Stomach (tissue), 4 donors: ENCODE results near the gene CRTAC1.

Experiments used
- EP300 ChIP-seq: sonication (generic); formaldehyde crosslinking; IDR thresholded peaks from one replicate; pipeline ENCODE4 v1.6.1; 2017; ENCODE audit warnings: antibody characterized with exemption
- POLR2A ChIP-seq, 4 donors: fragments of 450-650 bp; IDR thresholded peaks; one replicate each; pipeline ENCODE4 v1.6.1; 2016; ENCODE audit warnings: antibody characterized with exemption in 4 of 4, control low read depth in 2 of 4, mild to moderate bottlenecking in 1 of 4, moderate library complexity in 1 of 4
- POLR2AphosphoS5 ChIP-seq, 3 donors: sonication (generic); formaldehyde crosslinking; IDR thresholded peaks; one replicate each; pipeline ENCODE4 v1.6.1; 2016; ENCODE audit warnings: antibody characterized with exemption in 3 of 3
- TF ChIP-seq, protein P1 (sequence below), 7 experiments: fragments of 450-650 bp in 4 of 7; fragments of 200-600 bp in 3 of 7; sonication (generic) in 3 of 7; IDR thresholded peaks; one replicate each; pipeline ENCODE4 v1.5.1; 2016 to 2019; ENCODE audit warnings: antibody characterized with exemption in 7 of 7, control low read depth in 2 of 7, mild to moderate bottlenecking in 1 of 7

DNA sequence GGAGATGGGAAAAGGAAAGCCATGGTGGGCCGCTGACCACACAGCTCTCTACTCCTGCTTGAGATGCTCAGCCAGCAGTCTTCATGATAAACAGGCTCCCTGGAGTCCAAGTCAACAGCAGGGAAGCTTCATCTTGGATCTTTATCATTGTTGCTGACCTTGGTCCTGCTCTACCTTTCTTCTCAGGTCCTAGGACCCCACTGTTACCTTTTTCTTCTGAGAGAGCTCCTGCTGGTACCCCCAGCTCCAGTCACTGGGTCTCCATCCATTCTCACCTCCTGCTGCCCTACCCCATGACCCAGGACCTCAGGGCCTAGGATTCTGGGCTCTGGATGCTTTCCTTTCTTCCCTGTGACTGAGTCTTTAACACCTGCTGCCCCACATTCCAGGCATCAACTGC is 5.2 kb upstream of the CRTAC1 start:
- TF ChIP-seq, protein P1, sequence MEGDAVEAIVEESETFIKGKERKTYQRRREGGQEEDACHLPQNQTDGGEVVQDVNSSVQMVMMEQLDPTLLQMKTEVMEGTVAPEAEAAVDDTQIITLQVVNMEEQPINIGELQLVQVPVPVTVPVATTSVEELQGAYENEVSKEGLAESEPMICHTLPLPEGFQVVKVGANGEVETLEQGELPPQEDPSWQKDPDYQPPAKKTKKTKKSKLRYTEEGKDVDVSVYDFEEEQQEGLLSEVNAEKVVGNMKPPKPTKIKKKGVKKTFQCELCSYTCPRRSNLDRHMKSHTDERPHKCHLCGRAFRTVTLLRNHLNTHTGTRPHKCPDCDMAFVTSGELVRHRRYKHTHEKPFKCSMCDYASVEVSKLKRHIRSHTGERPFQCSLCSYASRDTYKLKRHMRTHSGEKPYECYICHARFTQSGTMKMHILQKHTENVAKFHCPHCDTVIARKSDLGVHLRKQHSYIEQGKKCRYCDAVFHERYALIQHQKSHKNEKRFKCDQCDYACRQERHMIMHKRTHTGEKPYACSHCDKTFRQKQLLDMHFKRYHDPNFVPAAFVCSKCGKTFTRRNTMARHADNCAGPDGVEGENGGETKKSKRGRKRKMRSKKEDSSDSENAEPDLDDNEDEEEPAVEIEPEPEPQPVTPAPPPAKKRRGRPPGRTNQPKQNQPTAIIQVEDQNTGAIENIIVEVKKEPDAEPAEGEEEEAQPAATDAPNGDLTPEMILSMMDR (IDR thresholded peaks at IDR 0.05), result no peak
- TF ChIP-seq POLR2A (IDR thresholded peaks at IDR 0.05), result no peak
- TF ChIP-seq EP300, result no peak
- no peak for TF ChIP-seq POLR2AphosphoS5 (IDR thresholded peaks at IDR 0.05)
